ENCODE data around the gene ATOH8. TPM values are rescaled to one million over a fixed set of nuclear protein-coding genes. Genes with fewer than 3 reads are reported as not detected.

Gene ATOH8
- total RNA-seq, 1 donor from 2014 or later = 9.0 TPM

- no peak for TF ChIP-seq CTCF (IDR thresholded peaks at IDR 0.05; ENCODE audit: partially characterized antibody, unreplicated experiment)
- peaks cover 19% of the 10 kb centered on the region for H3K9me3 Mint-ChIP-seq (ENCODE audit: unreplicated experiment)
- H3K36me3 Mint-ChIP-seq (ENCODE audit: unreplicated experiment) = no peaks in the 10 kb centered on the region
- H3K4me3 Mint-ChIP-seq (ENCODE audit: unreplicated experiment) = peak overlapping the region; percentile 41
- peak overlapping the region; percentile 69 for H3K27ac Mint-ChIP-seq (ENCODE audit: unreplicated experiment)
- DNase-seq = no peak
- peaks cover 46% of the 10 kb centered on the region for H3K4me1 Mint-ChIP-seq (ENCODE audit: low read depth, unreplicated experiment)
- H3K27me3 Mint-ChIP-seq (ENCODE audit: unreplicated experiment) = peaks cover 14% of the 10 kb centered on the region
Measured at GRCh38 chr2:85797263-85797660, 43.5 kb downstream of the ATOH8 start.

GRCh38 chr2:85797921-85798320 lies 44.1 kb downstream of the ATOH8 start:
- Mint-ChIP-seq H3K27ac (ENCODE audit: unreplicated experiment) (peak overlapping the region; percentile 10), H3K9me3 (ENCODE audit: unreplicated experiment) (peaks cover 15% of the 10 kb centered on the region), H3K4me3 (ENCODE audit: unreplicated experiment) (no peak overlapping the region), H3K4me1 (ENCODE audit: low read depth, unreplicated experiment) (peaks cover 40% of the 10 kb centered on the region), H3K36me3 (ENCODE audit: unreplicated experiment) (no peaks in the 10 kb centered on the region), H3K27me3 (ENCODE audit: unreplicated experiment) (peaks cover 9% of the 10 kb centered on the region)
- TF ChIP-seq CTCF (IDR thresholded peaks at IDR 0.05; ENCODE audit: partially characterized antibody, unreplicated experiment) = no peak
- DNase-seq = no peak

GRCh38 chr2:85799215-85799956 lies 45.6 kb downstream of the ATOH8 start:
- no peak for DNase-seq
- no peak for TF ChIP-seq CTCF (IDR thresholded peaks at IDR 0.05; ENCODE audit: partially characterized antibody, unreplicated experiment)
- Mint-ChIP-seq H3K4me3 (ENCODE audit: unreplicated experiment) (no peak overlapping the region), H3K9me3 (ENCODE audit: unreplicated experiment) (peaks cover 10% of the 10 kb centered on the region), H3K27ac (ENCODE audit: unreplicated experiment) (no peak overlapping the region), H3K27me3 (ENCODE audit: unreplicated experiment) (peaks cover 5% of the 10 kb centered on the region), H3K36me3 (ENCODE audit: unreplicated experiment) (no peaks in the 10 kb centered on the region), H3K4me1 (ENCODE audit: low read depth, unreplicated experiment) (peaks cover 26% of the 10 kb centered on the region)

- H3K4me1 Mint-ChIP-seq (ENCODE audit: low read depth, unreplicated experiment) = peaks cover 17% of the 10 kb centered on the region
- H3K27ac Mint-ChIP-seq (ENCODE audit: unreplicated experiment) = no peak overlapping the region
- no peak for DNase-seq
- peaks cover 5% of the 10 kb centered on the region for H3K27me3 Mint-ChIP-seq (ENCODE audit: unreplicated experiment)
- no peak for TF ChIP-seq CTCF (IDR thresholded peaks at IDR 0.05; ENCODE audit: partially characterized antibody, unreplicated experiment)
- peaks cover 8% of the 10 kb centered on the region for H3K9me3 Mint-ChIP-seq (ENCODE audit: unreplicated experiment)
- H3K4me3 Mint-ChIP-seq (ENCODE audit: unreplicated experiment) = no peak overlapping the region
- H3K36me3 Mint-ChIP-seq (ENCODE audit: unreplicated experiment) = no peaks in the 10 kb centered on the region
Measured at GRCh38 chr2:85800586-85800985, 46.8 kb downstream of the ATOH8 start.

GRCh38 chr2:85801871-85802270 lies 48.1 kb downstream of the ATOH8 start:
- no peak for DNase-seq
- Mint-ChIP-seq H3K4me1 (ENCODE audit: low read depth, unreplicated experiment) (peaks cover 8% of the 10 kb centered on the region), H3K27me3 (ENCODE audit: unreplicated experiment) (peaks cover 2% of the 10 kb centered on the region), H3K27ac (ENCODE audit: unreplicated experiment) (no peak overlapping the region), H3K9me3 (ENCODE audit: unreplicated experiment) (peaks cover 9% of the 10 kb centered on the region), H3K4me3 (ENCODE audit: unreplicated experiment) (no peak overlapping the region), H3K36me3 (ENCODE audit: unreplicated experiment) (no peaks in the 10 kb centered on the region)
- no peak for TF ChIP-seq CTCF (IDR thresholded peaks at IDR 0.05; ENCODE audit: partially characterized antibody, unreplicated experiment)

Data from glutamatergic neuron (in vitro differentiated cells).